Muscle of back (tissue), 11 donors: ENCODE results near the gene USHBP1. TPM values are rescaled to one million over a fixed set of nuclear protein-coding genes. Genes with fewer than 3 reads are reported as not detected.
"Not testable (repeated sequence)": the region's sequence is repeated elsewhere in the genome, so short reads cannot be mapped to it uniquely, and the experiment has no call there.

Source experiments
- DNase-seq, 3 donors: peaks; one replicate each; pipeline versions ENCODE4 v3.0.0 to v3.0.0-alpha.2; 2013
- polyA plus RNA-seq, 10 donors: library from polyadenylated mRNA; unstranded; fragments of 120-200 nt; gene quantifications; one replicate each; pipeline ENCODE4 v1.2.1, GENCODE V29; 2013; ENCODE audit not compliant: insufficient read length in 10 of 10

The USHBP1 gene
- polyA plus RNA-seq, 10 donors, result 3.2 to 8.8 (median 5.8) TPM

DNA sequence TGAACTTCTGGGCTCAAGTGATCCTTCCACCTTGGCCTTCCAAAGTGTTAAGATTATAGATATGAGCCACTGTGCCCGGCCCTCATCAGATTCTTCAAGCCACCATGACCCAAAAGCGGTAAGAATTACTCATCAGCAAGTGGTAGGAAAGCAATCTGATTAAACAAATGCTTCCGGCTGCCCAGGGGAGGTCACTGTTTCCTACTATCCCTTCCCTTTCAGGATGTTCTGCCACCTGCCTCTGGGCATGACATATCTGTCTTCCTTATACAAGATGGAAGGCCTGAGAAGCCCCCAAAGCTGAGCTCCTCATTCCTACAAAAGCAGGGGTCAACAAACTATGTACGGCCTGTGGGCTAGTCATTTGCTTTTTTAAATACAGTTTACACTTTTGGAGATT lies 31.7 kb upstream of the USHBP1 start:
- DNase-seq, result no peak

DNA sequence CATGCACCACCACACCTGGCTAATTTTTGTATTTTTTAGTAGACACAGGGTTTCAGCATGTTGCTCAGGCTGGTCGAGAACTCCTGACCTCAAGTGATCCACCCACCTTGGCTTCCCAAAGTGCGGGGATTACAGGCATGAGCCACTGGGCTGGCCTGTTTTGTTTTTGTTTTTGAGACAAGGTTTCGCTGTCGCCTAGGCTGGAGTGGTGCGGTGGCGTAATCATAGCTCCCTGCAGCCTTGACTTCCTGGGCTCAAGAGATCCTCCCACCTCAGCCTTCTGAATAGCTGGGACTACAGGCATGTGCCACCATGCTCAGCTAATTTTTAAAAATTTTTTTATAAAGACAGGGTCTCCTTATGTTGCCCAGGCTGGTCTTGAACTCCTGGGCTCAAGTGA lies 31.0 kb upstream of the USHBP1 start:
- DNase-seq, result not testable (repeated sequence)

DNA sequence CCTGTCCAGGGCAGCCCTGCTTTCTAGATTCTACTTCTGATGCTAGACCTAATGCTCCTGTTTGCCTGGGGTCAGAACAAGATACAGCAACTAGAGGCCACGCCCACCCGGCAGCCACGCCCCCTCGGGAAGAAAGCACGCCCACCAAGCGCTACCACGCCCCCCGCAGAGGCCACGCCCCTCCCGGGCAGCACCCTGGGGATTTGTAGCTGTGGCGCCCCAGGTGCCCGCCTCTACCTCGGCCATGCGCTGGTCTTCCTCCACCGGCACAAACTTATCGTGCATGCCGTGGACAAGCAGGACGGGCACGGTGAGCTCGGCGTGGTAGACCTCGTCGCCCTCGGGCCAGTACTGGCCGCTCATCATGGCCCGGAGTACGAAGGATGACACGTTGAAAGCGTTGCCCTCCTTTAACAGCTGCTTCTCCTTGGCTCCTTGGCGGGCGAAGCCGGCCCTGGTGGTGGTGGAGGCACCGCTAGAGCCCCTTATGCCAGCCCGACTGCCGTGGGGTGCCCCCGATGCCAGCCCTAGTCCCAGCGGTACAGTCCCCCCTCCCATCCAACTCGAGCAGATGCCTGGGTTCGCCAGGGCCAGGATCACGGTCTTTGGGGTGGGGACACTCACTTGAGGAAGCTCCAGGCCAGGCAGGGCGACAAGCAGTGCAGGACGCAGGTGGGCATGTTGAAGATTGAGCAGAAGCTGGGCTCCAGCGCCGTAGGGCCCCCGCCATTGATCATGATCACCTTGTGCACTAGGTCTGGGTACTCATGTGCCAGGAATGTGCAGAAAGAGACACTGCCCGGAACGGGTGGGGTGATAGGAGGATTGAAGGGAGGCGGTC lies 29.7 kb upstream of the USHBP1 start:
- DNase-seq, result no peak

DNA sequence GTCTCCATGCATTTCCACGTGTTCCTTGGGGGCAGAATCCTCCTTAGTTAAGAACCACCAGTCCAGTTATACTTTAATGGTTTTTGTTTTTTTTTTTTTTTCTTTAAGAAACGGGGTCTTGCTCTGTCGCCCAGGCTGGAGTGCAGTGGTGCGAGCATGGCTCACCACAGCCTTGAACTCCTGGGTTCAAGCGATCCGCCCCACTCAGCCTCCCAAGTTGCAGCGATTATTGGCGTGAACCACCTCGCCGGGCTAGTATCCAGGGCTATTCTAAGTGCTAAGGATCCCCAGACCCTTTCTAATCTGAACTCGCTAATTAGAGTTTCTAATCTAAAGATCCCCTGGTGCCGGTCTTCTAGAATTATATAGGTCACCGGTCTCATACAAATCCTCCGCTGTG lies 29.1 kb upstream of the USHBP1 start:
- no peak for DNase-seq

DNA sequence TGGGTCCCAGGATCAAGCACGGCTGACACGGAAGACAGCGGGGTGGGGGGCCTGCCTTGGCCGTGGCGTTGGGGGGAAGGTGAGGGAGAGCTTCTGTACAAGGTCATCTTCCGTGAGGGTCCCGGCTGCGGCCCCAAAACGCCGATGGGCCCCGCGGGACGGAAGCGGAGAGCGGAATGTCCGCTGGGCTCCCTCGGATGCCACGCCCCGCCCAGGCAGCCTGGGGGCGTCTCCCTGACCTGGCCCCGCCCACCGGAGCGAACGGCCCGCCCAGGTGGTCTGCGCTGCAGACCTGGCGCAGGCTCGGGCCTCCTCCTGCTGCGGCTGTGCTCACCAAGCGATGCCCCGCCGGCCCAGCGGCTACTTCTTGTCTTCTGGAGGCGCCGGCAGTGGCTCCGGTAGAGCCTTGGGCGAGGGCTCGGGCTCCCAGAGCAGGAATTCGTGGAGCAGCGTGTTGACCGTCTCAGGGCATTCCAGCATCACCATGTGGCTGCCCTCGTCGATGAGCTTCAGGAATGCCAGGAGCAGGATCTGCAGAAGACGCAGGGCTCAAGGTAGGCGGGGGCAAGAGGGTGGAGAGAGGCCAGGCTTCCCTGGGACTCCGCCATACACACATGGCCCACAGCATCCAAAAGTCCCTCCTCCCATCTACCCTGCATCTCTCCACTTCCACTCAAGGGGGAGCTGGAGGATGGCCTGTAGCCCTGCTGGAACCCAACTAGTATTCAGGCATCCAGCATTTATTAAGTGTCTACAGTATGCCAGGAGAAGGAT lies 27.9 kb upstream of the USHBP1 start:
- peak; percentile 77 to 90 (median 81) for DNase-seq

DNA sequence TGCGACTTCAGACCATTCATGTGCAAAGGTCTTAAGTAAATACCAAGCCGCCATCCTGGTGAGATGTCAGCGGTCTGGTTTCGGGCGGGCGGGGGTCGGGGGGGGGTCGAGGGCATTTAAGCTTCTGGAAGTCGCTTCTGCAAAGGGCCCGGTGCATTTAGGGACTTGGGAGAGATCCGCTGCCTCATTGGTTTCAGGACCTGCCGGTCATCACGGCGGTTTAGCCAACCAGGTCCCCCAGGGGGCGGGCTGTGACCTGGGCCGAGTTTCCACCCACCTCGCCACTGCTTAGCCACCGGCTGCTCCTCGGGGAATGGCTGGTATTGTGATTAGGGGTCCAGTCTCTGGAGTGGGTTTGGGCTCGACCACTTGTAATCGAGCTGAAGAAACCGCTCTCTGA lies 24.9 kb upstream of the USHBP1 start:
- peak in 2 of 3 donors; percentile 48 to 53 for DNase-seq

DNA sequence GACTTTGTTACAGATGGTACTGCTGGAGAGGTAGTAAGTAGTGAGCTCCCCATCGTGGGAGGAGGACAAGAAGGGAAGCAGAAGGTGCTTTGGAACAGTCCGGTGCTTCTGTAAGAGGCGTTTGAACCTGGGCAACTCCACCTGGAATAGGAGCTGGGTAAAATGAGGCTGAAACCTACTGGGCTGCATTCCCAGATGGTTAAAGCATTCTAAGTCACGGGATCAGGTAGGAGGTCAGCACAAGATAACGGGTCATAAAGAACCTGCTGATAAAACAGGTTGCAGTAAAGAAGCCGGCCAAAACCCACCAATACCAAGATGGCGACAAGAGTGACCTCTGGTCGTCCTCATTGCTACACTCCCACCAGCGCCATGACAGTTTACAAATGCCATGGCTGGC lies 22.2 kb upstream of the USHBP1 start:
- DNase-seq, result no peak

DNA sequence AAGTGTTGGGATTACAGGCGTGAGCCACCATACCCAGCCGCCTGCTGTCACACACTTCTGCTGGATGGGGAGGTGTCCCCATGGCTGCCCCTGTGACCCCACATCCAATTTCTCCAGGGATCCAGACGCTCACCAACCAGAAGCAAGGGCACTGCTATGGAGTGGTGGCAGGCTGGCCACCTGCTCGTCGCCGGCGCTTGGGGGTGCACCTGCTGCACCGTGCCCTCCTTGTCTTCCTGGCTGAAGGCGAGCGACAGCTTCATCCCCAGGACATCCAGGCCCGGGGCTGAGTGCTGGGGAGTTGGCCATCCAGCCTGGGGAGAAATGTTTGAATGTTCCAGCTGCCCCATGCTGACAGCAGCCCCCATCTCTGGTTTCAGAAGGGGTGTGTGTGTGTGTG lies 21.7 kb upstream of the USHBP1 start:
- DNase-seq, result no peak

DNA sequence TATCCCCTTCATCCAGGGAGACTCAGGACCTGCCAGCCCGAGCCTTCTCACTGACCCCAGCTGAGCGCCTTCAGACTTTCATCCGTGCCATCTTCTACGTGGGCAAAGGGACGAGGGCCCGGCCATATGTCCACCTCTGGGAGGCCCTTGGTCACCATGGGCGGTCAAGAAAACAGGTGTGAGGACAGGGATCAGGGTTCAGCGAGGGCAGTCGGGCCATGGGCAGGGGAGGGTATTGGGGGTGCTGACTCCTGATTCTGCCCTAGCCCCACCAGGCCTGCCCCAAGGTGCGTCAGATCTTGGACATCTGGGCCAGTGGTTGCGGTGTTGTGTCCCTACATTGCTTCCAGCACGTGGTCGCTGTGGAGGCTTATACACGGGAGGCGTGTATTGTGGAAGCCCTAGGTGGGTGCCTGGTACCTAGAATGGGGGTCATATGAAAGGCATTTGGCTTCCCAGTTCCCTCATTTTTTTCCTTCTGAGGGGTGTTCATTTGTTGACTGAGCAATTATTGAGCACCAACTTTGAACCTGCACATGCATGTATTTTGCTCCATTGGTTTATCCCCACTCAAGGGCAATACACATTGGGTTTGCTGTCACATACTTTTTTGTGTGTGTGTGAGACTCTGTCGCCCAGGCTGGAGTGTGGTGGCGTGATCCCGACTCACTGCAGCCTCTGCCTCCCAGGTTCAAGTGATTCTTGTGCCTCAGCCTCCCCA lies 21.0 kb upstream of the USHBP1 start:
- DNase-seq, result no peak

DNA sequence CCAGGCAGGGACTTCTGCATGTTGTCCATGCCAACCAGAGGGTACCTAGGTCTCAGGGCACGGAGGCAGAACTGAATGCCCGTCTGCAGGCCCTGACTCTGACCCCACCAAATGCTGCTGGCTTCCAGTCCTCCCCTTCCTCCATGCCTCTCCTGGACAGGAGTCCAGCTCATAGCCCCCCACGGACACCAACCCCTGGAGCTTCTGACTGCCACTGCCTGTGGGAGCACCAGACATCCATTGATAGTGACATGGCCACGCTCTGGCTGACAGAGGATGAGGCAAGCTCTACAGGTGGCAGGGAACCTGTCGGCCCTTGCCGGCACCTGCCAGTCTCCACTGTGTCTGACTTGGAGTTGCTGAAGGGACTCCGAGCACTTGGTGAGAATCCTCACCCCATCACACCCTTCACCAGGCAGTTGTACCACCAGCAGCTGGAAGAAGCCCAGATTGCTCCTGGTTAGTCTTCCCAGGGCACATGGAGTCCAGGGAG lies 19.0 kb upstream of the USHBP1 start:
- DNase-seq, result no peak

DNA sequence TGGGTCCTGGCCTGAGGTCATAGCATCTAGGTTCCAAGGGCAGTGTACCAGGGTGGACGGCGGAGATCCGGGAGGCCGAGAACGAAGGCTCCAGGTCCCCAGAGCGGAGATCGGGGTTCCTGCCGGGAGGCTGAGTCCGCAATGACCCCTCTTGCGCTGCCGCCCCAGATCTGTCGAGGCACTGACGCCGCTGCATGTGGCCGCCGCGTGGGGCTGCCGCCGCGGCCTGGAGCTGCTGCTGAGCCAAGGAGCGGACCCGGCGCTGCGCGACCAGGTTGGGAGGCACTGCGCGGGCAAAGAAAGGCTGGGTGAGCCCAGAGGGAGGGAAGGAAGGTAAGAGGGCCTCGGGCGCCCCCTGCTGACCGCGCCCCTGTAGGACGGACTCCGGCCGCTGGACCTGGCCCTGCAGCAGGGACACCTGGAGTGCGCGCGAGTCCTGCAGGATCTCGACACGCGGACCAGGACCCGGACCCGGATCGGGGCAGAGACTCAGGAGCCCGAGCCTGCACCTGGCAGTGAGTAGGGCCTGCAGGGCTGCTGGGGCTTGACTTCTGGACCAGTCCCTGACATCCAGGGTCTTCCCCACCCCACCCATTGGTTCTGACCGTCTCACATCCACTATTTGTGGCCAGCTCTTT lies 18.1 kb upstream of the USHBP1 start:
- peak; percentile 57 to 90 (median 82) for DNase-seq

DNA sequence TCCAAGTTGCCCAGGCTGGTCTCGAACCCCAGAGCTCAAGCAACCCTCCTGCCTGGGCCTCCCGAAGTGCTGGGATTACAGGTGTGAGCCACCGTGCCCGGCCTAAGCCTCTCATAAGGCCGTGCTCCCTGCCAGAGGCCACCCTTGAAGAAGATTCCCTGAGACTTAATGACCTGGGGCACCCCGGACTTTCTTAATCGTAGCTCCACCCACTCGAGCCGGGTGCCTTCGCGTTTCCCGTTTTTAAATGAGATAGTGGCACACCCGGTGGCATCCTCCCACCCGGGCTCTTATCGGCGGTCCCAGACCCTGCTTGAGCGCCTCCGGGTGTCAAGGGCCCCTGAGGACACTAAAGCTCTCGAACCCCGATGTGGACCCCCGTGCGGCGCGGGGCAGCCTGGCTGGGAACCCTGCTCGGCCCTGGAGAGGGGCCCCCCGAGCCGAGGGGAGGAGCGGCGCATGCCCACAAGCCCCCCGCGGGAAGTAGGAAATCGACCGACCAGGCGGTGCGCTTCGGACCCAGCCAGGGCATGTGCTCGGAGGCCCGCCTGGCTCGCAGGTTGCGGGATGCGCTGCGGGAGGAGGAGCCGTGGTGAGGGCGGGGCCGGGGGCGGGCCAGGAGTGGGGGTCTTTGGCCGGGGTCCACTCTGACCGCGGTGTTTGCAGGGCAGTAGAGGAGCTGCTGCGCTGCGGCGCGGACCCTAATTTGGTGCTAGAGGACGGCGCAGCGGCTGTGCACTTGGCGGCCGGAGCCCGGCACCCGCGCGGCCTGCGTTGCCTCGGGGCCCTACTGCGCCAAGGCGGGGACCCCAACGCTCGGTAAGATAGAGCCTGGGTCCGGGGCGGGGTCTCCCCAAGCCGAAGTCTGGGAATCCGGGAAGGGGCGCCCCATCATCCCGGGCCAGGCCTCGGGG lies 17.1 kb upstream of the USHBP1 start, which contains the start of gene ANKLE1:
Gene ANKLE1 (plus strand): TSS at position 511 of the 914 bp plus-strand sequence. CDS start 20 bp downstream, at position 531.
- DNase-seq, result peak in 1 of 3 donors; percentile 72

DNA sequence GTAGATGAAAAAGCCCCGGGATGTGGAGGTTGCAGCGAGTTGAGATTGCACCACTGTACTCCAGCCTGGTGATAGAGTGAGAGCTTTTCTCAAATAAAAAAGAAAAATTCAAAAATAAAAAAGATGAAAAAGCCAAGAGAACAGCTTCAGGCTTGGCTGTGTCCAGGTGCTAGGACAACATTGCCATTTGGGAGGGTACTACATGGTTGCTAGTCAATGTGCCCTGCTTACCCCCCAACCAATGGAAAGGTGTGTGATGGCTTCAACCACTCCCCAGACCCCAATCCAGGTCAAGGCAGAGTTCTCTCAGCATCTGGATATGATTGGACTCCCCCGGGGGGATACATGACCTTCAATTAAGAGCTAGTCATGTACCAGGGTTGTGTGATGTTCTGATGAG lies 14.9 kb upstream of the USHBP1 start:
- DNase-seq, result no peak

DNA sequence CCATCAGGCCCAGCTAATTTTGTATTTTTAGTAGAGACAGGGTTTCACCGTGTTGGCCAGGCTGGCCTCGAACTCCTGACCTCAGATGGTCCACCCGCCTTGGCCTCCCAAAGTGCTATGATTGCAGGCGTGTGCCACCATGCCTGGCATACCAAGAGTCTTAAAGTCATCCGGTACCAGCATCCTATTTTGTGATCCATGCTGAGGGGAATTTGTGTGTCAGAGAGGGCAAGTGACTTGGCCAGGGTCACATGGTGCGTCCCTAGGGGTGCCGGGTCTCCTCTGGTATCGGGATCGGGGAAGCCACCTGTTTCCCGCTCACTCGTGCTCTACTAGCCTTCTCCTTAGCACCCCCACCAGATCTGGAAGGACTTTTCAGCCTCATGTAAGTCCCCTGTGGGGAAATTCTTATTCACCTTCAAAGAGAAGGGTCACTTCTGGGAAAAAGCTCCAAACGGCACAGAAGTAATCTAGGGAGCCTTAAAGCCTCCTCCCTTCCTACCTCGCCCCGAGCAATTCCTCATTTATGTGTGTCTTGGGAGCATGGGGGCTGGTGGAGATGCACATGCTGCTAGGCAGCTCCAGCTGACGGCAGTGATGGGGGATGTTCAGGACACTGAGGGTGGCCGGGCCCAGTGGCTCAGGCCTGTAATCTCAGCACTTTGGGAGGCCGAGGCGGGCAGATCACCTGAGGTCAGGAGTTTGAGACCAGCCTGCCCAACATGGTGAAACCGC lies 11.1 kb upstream of the USHBP1 start:
- DNase-seq, result no peak

DNA sequence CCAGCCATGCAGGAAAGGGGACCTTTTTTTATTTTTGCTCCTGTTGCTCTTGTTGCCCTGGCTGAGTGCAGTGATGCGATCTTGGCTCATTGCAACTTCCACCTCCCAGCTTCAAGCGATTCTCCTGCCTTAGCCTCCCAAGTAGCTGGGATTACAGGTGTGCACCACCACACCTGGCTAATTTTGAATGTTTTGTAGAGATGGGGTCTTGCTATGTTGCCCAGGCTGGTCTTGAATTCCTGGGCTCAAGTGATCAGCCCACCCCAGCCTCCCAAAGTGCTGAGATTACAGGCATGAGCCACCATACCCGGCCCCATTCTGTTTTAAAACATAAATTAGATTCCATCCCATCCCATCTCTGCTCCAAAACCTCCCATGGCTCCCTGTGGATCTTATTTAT lies 10.3 kb upstream of the USHBP1 start:
- DNase-seq, result not testable (repeated sequence)

DNA sequence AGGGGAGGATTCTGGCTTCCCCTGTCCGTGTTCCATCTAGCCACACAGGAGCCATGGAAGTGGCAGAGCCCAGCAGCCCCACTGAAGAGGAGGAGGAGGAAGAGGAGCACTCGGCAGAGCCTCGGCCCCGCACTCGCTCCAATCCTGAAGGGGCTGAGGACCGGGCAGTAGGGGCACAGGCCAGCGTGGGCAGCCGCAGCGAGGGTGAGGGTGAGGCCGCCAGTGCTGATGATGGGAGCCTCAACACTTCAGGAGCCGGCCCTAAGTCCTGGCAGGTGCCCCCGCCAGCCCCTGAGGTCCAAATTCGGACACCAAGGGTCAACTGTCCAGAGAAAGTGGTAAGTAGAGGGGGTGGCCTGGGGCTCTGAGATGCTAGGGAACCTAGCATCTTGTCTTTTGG lies 4.2 kb upstream of the USHBP1 start:
- DNase-seq, result no peak

DNA sequence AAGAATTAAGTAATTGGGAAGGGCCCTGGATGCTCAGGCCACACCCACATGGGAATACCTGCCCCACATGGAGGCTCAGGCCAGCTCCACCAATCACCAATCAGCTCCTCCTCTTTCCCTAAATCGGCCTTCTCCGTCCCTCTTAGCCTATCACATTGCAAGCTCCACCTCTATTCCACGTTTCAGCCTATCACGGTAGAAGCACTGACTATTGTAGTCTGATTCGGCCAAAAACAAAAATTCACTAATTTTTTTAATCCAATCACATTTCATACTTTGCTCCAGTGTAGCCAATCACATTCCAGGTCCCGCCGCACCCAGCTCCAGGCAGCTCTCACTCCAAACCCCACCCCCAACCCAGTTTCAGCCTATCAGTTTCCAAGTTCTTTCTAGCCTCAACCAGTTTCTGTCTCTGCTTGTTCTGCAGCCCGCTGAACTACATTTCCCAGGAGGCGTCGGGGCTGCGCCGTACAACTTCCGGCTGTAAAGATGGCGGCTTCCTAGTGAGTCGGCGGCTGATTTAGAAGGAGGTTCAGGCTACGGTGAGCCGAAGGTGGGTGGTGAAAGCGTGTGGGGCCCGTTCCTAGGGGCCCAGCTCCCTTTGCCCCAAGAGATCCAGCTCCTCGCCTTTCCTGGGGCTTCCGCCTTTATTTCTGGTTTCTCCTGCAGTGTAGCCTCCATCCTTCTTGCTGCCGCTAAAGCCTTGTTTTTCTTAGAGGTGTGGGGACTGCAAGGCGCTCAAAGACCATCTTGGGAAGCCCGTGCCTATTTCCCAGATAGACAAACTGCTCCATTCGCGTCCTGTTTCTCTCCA lies 2.6 kb upstream of the USHBP1 start, which contains the start of gene BABAM1:
Gene BABAM1 (plus strand): TSS at position 469 of the 814 bp plus-strand sequence. CDS start 1,364 bp downstream, outside the sequence.
- peak; percentile 97 to 99 (median 99) for DNase-seq

DNA sequence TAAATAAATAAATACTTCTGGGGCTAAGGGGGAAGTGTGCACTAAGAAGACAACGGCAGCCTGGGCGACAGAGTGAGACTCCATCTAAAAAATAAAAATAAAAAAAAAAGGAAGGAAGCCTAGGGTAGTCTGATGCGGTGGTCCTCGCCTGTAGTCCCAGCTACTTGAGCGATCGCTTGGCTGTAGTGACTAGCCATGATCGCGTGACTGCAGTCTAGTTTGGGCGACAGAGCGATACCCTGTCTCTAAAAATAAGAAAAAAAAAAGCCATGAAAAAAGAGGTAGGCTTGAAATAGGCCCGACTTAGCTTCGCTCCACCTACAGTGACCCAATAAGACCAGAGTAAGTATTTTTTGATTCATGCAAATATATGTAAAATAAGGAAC lies 2.0 kb upstream of the USHBP1 start:
- no peak for DNase-seq

DNA sequence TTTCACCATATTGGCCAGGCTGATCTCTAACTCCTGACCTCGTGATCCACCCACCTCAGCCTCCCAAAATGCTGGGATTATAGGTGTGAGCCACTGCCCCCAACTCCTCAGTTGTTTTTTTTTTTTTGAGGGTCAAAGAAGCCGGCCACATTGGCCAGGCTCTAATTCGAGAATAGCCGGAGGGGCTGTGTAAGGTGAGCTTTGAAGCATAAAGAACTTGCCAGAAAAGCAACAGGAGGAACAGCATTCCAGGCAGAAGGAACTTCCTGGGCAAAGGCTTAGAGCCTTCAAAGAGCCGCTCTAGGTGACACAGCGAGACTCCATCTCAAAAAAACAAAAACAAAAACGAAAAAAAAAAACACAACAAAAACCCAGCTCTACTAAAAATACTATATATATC lies 1.5 kb upstream of the USHBP1 start:
- no peak for DNase-seq
